Mucosa of descending colon (tissue), 3 donors: ENCODE measurements around the gene DNAI7. TPM values are rescaled to one million over a fixed set of nuclear protein-coding genes. Genes with fewer than 3 reads are reported as not detected.

ENCODE experiments used
- ATAC-seq: fragments of 200-7000 bp; cut with Tn5 transposase; one replicate; pipeline ENCODE4 v1.9.1; 2020; ENCODE audit warnings: mild to moderate bottlenecking, moderate library complexity
- DNase-seq, 3 donors: peaks; one replicate each; pipeline ENCODE4 v3.0.0-alpha.2; 2020
- H3K36me3 ChIP-seq: fragments of 200-600 bp; one replicate; pipeline ENCODE4 v1.8.0; 2021; ENCODE audit warnings: low read depth, mild to moderate bottlenecking
- H3K4me1 ChIP-seq: fragments of 200-600 bp; one replicate; pipeline ENCODE4 v1.8.0; 2021; ENCODE audit warnings: low read depth, mild to moderate bottlenecking
- H3K4me3 ChIP-seq: fragments of 200-600 bp; one replicate; pipeline ENCODE4 v1.8.0; 2021; ENCODE audit warnings: mild to moderate bottlenecking
- H3K9me3 ChIP-seq: fragments of 200-600 bp; one replicate; pipeline ENCODE4 v1.8.0; 2021; ENCODE audit warnings: mild to moderate bottlenecking
- intact Hi-C, 2 donors: fragments of 100-400 bp; cut with DNase I in 1 of 2; cut with micrococcal nuclease in 1 of 2; formaldehyde crosslinking; loops; one replicate each; pipeline versions ENCODE4 v1.11.0 to v1.11.1; 2022; cut with DNase I, micrococcal nuclease
- total RNA-seq, 3 donors: library from RNA; stranded (reverse); fragmentation: NEBNext Ultra II Directional in 2 of 3; extraction: Animal tissue kit (Norgen Biotek cat#: 25700) in 2 of 3; gene quantifications; one replicate each; pipeline versions ENCODE4 v1.2.1 to v1.2.4, GENCODE V29; 2021 to 2023
- TF ChIP-seq, protein P1 (sequence below): fragments of 200-600 bp; IDR thresholded peaks from one replicate; pipeline ENCODE4 v1.8.0; 2022; ENCODE audit warnings: antibody characterized with exemption, mild to moderate bottlenecking
- donor health status: DM: no; HTN: no; CAD: no; lungs with moderate emphysema.
- donor health status: DM: no; HTN: no; CAD: no.
- donor health status: DM: no; HTN: yes; CAD: no.

Gene DNAI7
- total RNA-seq, 3 donors from 2014 or later = 1.0 TPM; not detected in 2

DNA sequence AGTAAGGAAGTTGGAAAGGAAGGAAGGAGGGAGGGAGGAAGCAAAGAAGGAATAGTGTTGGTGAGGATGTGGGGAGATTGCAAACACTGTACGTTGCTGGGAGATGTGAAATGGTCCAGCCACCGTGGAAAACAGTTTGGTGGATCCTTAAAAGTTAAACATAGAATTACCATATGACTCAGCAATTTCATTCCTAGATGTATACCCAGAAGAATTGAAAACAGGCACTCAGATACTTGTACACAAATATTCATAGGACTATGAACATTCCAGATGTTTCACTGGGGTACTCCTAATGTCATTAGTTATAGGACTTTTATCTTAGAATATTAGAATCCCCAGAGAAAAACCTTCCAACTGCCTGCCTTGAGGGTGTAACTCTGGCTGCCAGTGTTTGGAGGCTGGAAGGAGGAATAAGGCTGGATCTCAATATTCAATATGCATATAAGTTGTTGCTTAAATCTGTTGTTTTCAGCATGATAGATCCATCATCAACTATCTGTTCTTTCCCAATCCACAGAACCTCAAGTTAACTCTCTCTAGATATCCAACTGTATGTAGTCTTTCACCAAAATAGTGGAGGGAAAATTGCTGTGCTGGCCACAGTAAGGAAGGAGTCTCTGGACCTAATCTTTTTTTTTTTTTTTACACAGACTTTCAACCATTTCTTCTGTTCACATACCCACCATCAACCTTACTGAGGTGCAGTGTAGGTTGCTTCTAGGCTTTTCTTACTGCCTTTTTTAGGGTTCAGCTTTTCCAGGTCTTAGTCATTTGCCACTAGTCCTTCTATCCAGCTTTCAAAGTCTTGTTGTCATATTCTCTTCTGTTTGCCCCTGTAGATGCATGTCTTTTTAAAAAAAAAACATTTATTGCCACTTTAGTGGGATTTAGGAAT is 94.5 kb downstream of the DNAI7 start:
- no peaks in the 10 kb centered on the region for H3K9me3 ChIP-seq
- intact Hi-C loops = no loop called here
- ATAC-seq = no peak
- H3K36me3 ChIP-seq = no peaks in the 10 kb centered on the region
- TF ChIP-seq, protein P1, sequence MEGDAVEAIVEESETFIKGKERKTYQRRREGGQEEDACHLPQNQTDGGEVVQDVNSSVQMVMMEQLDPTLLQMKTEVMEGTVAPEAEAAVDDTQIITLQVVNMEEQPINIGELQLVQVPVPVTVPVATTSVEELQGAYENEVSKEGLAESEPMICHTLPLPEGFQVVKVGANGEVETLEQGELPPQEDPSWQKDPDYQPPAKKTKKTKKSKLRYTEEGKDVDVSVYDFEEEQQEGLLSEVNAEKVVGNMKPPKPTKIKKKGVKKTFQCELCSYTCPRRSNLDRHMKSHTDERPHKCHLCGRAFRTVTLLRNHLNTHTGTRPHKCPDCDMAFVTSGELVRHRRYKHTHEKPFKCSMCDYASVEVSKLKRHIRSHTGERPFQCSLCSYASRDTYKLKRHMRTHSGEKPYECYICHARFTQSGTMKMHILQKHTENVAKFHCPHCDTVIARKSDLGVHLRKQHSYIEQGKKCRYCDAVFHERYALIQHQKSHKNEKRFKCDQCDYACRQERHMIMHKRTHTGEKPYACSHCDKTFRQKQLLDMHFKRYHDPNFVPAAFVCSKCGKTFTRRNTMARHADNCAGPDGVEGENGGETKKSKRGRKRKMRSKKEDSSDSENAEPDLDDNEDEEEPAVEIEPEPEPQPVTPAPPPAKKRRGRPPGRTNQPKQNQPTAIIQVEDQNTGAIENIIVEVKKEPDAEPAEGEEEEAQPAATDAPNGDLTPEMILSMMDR = no peak
- no peaks in the 10 kb centered on the region for H3K4me1 ChIP-seq
- H3K4me3 ChIP-seq = no peak overlapping the region
- DNase-seq = no peak

- DNase-seq (no peak), ATAC-seq (no peak)
- no peak overlapping the region for H3K4me3 ChIP-seq
- no peaks in the 10 kb centered on the region for H3K4me1 ChIP-seq
- no peaks in the 10 kb centered on the region for H3K36me3 ChIP-seq
- H3K9me3 ChIP-seq = peaks cover 4% of the 10 kb centered on the region
- intact Hi-C loops = no loop called here
- TF ChIP-seq, protein P1 = no peak
Measured at GRCh38 chr12:25099010-25099409, 96.0 kb downstream of the DNAI7 start.

- Histone ChIP-seq H3K36me3 (no peaks in the 10 kb centered on the region), H3K4me1 (no peaks in the 10 kb centered on the region), H3K9me3 (peaks cover 4% of the 10 kb centered on the region), H3K4me3 (no peak overlapping the region)
- peak; percentile 43 for ATAC-seq
- TF ChIP-seq, protein P1 = no peak
- intact Hi-C loops = no loop called here
- no peak for DNase-seq
Measured at GRCh38 chr12:25089738-25090137, 105.2 kb downstream of the DNAI7 start.

DNA sequence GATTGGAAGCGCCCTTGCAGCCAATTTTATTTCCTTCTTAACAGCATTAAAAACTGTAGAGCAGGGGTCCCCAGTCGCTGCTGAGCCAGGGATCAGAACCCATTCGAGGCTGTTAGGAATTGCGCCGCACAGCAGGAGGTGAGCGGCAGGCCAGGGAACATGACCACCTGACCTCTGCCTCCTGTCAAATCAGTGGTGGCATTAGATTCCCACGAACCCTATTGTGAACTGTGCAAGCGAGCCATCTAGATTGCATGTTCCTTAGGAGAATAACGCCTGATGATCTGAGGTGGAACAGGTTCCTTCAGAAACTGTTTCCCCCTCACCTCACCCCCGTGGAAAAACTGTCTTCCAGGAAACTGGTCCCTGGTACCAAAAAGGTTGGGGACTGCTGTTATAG is 107.4 kb downstream of the DNAI7 start:
- H3K4me3 ChIP-seq = no peak overlapping the region
- H3K36me3 ChIP-seq = no peaks in the 10 kb centered on the region
- intact Hi-C loops = no loop called here
- no peaks in the 10 kb centered on the region for H3K9me3 ChIP-seq
- no peaks in the 10 kb centered on the region for H3K4me1 ChIP-seq
- DNase-seq (no peak), ATAC-seq (no peak)
- TF ChIP-seq, protein P1 = no peak

- no peak for DNase-seq
- TF ChIP-seq, protein P1 = no peak
- no peak for ATAC-seq
- Histone ChIP-seq H3K4me3 (no peak overlapping the region), H3K4me1 (no peaks in the 10 kb centered on the region), H3K9me3 (no peaks in the 10 kb centered on the region), H3K36me3 (no peaks in the 10 kb centered on the region)
- intact Hi-C loops = no loop called here
Measured at GRCh38 chr12:25084816-25085215, 110.1 kb downstream of the DNAI7 start.
